ENCODE measurements around the gene USP32. TPM values are rescaled to one million over a fixed set of nuclear protein-coding genes. Genes with fewer than 3 reads are reported as not detected.
A peak's percentile ranks its signal among the peaks of the same experiment; 100 is the strongest.

The USP32 gene
- total RNA-seq, 1 donor from 2014 or later = 39.1 TPM

- H3K27ac Mint-ChIP-seq = no peak overlapping the region
- H3K36me3 Mint-ChIP-seq = no peaks in the 10 kb centered on the region
- TF ChIP-seq CTCF (conservative IDR thresholded peaks at IDR 0.05) = no peak
- DNase-seq (ENCODE audit: extremely low spot score, unreplicated experiment) = no peak
- H3K4me3 Mint-ChIP-seq = no peak overlapping the region
- H3K9me3 Mint-ChIP-seq = no peaks in the 10 kb centered on the region
- H3K27me3 Mint-ChIP-seq = peaks cover 94% of the 10 kb centered on the region
- H3K4me1 Mint-ChIP-seq (ENCODE audit: unreplicated experiment) = peaks cover 10% of the 10 kb centered on the region
Observed at GRCh38 chr17:60148373-60148772, 243.6 kb downstream of the USP32 start.

- Mint-ChIP-seq H3K27ac (peak overlapping the region; percentile 16), H3K4me3 (no peak overlapping the region), H3K9me3 (no peaks in the 10 kb centered on the region), H3K36me3 (no peaks in the 10 kb centered on the region), H3K4me1 (ENCODE audit: unreplicated experiment) (peaks cover 17% of the 10 kb centered on the region), H3K27me3 (peaks cover 94% of the 10 kb centered on the region)
- no peak for DNase-seq (ENCODE audit: extremely low spot score, unreplicated experiment)
- TF ChIP-seq CTCF (conservative IDR thresholded peaks at IDR 0.05) = no peak
Observed at GRCh38 chr17:60147553-60148223, 244.2 kb downstream of the USP32 start.

- Mint-ChIP-seq H3K9me3 (no peaks in the 10 kb centered on the region), H3K4me1 (ENCODE audit: unreplicated experiment) (peaks cover 23% of the 10 kb centered on the region), H3K36me3 (no peaks in the 10 kb centered on the region), H3K27ac (no peak overlapping the region), H3K4me3 (no peak overlapping the region), H3K27me3 (peaks cover 94% of the 10 kb centered on the region)
- no peak for DNase-seq (ENCODE audit: extremely low spot score, unreplicated experiment)
- no peak for TF ChIP-seq CTCF (conservative IDR thresholded peaks at IDR 0.05)
Observed at GRCh38 chr17:60146206-60146605, 245.7 kb downstream of the USP32 start.

GRCh38 chr17:60145006-60145935, 246.7 kb downstream of the USP32 start:
- no peak for TF ChIP-seq CTCF (conservative IDR thresholded peaks at IDR 0.05)
- peaks cover 94% of the 10 kb centered on the region for H3K27me3 Mint-ChIP-seq
- H3K27ac Mint-ChIP-seq = no peak overlapping the region
- DNase-seq (ENCODE audit: extremely low spot score, unreplicated experiment) = no peak
- H3K4me3 Mint-ChIP-seq = peak overlapping the region; percentile 50
- H3K36me3 Mint-ChIP-seq = no peaks in the 10 kb centered on the region
- no peaks in the 10 kb centered on the region for H3K9me3 Mint-ChIP-seq
- peaks cover 23% of the 10 kb centered on the region for H3K4me1 Mint-ChIP-seq (ENCODE audit: unreplicated experiment)

GRCh38 chr17:60142872-60143499, 248.9 kb downstream of the USP32 start:
- H3K4me3 Mint-ChIP-seq = peak overlapping the region; percentile 86
- H3K4me1 Mint-ChIP-seq (ENCODE audit: unreplicated experiment) = peaks cover 23% of the 10 kb centered on the region
- H3K36me3 Mint-ChIP-seq = no peaks in the 10 kb centered on the region
- peak overlapping the region; percentile 84 for H3K27ac Mint-ChIP-seq
- TF ChIP-seq CTCF (conservative IDR thresholded peaks at IDR 0.05) = peak; percentile 83
- peaks cover 99% of the 10 kb centered on the region for H3K27me3 Mint-ChIP-seq
- DNase-seq (ENCODE audit: extremely low spot score, unreplicated experiment) = no peak
- H3K9me3 Mint-ChIP-seq = no peaks in the 10 kb centered on the region
